Astrocyte of the spinal cord (primary cell): ENCODE results near the gene PEMT.
"Not testable (repeated sequence)": the region's sequence is repeated elsewhere in the genome, so short reads cannot be mapped to it uniquely, and the experiment has no call there.

Experiments used
- DNase-seq: peaks from one replicate; pipeline ENCODE4 v3.0.0; 2011; ENCODE audit warnings: low read depth, low spot score
- H3K4me3 ChIP-seq: 2 replicates; pipeline ENCODE4 v1.5.1; 2011; ENCODE audit warnings: low read depth, mild to moderate bottlenecking, low read length, moderate library complexity
- in situ Hi-C: cut with HindIII; loops from 2 replicates; pipeline ENCODE4 v1.10.0; 2017; ENCODE audit warnings: low sequenced_read_pairs
- TF ChIP-seq, protein P1 (sequence below): IDR thresholded peaks from 2 replicates; pipeline ENCODE4 v1.5.1; 2012; ENCODE audit warnings: low read depth, mild to moderate bottlenecking, low read length, inconsistent platforms

Gene PEMT, protein sequence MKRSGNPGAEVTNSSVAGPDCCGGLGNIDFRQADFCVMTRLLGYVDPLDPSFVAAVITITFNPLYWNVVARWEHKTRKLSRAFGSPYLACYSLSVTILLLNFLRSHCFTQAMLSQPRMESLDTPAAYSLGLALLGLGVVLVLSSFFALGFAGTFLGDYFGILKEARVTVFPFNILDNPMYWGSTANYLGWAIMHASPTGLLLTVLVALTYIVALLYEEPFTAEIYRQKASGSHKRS

DNA sequence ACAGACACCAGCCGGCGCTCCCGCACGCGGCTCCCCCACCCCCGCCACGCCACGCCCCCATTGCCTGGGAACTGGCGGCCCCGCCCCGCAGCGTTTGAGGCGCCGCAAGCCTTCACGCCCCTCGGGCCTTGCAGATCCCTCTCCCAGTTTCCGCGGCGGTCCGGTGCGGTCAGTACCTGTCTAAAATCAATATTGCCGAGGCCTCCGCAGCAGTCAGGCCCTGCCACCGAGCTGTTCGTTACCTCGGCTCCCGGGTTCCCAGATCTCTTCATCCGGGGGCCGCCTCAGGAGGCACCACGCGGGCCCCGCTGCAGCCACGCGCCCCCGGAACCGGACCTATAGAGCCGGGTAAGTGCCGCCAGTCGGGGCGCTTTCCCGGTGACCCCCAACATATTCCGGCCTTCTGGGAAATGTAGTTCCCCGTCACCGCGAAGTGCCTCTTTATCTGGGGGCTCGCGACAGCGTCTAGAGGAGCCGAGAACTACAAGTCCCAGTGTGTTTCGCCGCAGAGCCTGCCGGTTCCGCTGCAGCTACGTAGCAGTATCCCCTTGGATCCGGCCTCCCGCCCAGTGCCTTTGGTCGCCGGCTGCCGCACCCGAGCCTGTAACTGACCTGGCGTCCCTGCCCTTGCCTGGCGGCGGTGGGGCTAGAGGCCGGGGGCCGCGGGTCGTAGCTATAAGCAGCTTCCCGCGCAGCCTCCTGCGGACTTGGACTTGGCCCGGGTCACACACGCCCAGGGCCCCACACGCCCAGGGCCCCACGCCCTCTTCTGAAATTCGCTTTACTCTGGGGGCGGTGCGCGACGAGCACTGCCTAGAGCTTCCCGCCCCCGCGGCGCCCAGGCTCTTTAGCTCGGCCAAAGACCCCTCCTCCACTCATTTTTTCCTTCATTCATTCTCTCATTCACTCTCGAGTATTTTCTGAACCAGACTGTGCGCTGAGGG lies at the start of gene PEMT:
Gene PEMT, minus strand, starts transcription at position 354 of the 944 bp plus-strand sequence. Its CDS starts 82 bp downstream, at position 272.
- DNase-seq = peak; percentile 99
- H3K4me3 ChIP-seq = peak within 1 kb of the TSS; percentile 85
- in situ Hi-C loops = loop anchor here (25.0 kb wide), 1 partner anchor 229 kb away; no protein-coding TSS in a partner anchor
- TF ChIP-seq, protein P1, sequence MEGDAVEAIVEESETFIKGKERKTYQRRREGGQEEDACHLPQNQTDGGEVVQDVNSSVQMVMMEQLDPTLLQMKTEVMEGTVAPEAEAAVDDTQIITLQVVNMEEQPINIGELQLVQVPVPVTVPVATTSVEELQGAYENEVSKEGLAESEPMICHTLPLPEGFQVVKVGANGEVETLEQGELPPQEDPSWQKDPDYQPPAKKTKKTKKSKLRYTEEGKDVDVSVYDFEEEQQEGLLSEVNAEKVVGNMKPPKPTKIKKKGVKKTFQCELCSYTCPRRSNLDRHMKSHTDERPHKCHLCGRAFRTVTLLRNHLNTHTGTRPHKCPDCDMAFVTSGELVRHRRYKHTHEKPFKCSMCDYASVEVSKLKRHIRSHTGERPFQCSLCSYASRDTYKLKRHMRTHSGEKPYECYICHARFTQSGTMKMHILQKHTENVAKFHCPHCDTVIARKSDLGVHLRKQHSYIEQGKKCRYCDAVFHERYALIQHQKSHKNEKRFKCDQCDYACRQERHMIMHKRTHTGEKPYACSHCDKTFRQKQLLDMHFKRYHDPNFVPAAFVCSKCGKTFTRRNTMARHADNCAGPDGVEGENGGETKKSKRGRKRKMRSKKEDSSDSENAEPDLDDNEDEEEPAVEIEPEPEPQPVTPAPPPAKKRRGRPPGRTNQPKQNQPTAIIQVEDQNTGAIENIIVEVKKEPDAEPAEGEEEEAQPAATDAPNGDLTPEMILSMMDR = no peak

DNA sequence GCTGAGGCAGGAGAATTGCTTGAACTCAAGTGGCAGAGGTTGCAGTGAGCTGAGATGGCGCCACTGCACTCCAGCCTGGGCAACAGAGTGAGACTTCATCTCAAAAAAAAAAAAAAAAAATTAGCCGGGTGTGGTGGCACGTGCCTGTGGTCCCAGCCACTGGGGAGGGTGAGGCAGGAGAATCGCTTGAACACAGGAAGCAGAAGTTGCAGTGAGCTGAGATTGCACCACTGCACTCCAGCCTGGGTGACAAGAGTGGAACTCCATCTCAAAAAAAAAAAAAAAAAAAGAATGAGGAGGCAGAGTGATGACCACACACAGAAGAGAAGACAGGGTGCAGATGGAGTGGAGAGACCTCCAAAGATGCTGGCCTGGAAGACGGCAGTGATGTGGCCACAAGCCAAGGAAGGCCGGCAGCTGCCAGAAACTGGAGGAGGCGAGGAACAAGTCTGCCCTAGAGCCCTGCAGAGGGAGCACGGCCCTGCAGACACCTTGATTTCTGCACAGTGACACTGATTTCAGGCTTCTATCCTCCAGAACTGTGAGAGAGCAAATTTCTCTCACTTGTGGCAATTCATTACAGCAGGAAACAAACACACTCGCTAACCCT lies 48.3 kb upstream of the PEMT start:
- in situ Hi-C loops, DNase-seq, H3K4me3 ChIP-seq: not testable (repeated sequence)

DNA sequence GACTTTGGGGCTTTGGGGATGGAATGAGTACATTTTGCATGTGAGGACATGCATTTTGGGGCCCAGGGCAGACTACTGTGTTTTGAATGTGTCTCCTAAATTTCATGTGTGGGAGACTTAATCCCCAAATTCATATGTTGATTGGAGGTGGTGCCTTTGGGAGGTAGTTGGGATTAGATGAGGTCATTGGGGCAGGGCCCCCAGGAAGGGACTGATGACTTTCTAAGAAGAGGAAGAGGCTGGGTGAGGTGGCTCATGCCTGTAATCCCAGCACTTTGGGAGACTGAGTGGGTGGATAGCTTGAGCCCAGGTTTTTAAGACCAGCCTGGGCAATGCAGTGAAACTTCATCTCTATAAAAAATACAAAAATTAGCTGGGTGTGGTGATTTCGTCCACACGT lies 47.0 kb upstream of the PEMT start:
- no peak for DNase-seq
- in situ Hi-C loops = no loop called here
- TF ChIP-seq, protein P1 = no peak
- H3K4me3 ChIP-seq = no peak overlapping the region

DNA sequence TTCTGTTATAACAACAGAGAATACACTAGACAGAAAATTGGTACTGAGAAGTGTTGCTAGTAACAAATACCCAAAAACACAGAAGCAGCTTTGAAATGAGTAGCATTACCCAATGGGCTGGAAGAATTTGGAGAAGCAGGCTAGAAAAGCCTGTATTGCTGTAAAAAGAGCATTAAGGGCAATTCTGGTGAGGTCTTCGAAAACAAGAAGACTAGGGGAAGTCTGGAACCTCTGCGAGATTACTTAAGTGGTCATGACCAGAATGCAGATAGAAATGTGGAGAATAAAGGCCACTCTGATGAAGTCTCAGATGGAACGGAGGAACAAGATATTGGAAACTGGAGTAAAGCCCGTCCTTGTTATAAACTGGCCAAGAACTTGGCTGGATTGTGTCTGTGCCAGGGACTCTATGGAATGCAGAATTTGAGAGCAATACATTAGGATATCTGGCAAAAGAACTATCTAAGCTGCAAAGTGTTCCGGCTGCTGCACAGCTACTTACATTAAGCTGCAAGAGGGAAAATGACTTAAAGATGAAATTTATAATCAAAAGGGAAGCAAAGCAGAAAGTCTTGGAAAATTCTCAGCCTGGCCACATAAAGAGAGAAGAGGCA lies 44.9 kb upstream of the PEMT start:
- TF ChIP-seq, protein P1 = no peak
- peak; percentile 3 for DNase-seq
- in situ Hi-C loops = no loop called here
- no peak overlapping the region for H3K4me3 ChIP-seq

DNA sequence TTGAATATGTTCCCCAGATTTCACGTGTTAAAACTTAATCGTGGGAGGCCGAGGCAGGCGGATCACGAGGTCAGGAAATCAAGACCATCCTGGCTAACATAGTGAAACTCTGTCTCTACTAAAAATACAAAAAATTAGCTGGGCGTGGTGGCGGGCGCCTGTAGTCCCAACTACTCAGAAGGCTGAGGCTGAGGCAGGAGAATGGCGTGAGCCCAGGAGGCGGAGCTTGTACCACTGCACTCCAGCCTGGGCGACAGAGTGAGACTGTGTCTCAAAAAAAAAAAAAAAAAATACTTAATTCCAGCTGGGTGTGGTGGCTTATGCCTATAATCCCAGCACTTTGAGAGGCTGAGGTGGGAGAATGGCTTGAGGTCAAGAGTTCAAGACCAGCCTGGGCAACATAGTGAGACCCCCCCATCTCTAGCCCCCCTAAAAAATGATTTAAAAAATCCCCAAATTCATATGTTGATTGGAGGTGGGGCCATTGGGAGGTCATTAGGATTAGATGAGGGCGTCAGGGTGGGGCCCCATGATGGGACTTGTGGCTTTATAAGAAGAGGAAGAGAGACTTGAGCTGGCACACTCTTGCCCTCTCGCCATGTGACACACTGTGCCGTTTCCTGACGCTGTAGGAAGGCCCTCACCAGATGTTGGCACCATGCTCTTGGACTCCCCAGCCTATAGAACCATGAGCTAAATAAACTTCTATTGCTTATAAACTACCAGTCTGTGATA lies 44.2 kb upstream of the PEMT start:
- DNase-seq, in situ Hi-C loops, H3K4me3 ChIP-seq: not testable (repeated sequence)

DNA sequence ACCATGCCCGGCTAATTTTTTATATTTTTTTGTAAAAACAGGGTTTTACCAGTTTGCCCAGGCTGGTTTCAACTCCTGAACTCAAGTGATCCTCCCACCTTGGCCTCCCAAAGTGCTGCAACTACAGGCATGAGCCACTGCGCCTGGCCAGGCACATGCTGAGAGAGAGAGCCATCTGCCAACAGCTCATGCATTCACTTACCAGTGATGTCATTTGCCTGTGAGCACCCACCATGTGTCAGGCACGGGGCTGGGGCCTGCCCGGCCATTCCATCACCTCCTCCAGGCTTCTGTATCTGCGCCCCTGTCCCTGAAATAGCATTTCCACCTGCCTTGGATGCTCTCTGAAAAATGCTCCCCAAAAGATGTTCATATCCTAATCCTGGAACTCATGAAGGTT lies 43.6 kb upstream of the PEMT start:
- TF ChIP-seq, protein P1 = no peak
- no peak overlapping the region for H3K4me3 ChIP-seq
- in situ Hi-C loops = no loop called here
- no peak for DNase-seq

GRCh38 chr17:17633310-17633709 lies 41.8 kb upstream of the PEMT start:
- no peak for DNase-seq
- in situ Hi-C loops = no loop called here
- TF ChIP-seq, protein P1 = no peak
- H3K4me3 ChIP-seq = no peak overlapping the region

DNA sequence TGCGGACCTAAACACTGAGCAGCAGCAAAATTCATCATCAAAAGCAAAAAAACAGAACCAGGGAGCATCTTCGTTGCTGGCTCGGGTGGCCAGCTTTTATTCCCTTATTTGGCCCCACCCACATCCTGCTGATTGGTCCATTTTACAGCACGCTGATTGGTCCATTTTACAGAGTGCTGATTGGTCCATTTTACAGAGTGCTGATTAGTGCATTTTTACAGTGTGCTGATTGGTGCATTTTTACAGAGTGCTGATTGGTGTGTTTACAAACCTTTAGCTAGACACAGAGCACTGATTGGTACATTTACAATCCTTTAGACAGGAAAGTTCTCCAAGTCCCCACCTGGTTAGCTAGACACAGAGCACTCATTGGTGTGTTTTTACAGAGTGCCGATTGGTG lies 41.2 kb upstream of the PEMT start:
- DNase-seq, in situ Hi-C loops, H3K4me3 ChIP-seq: not testable (repeated sequence)
